GM21381 (cell line): ENCODE results near the gene EPS8L2.
A peak's percentile ranks its signal among the peaks of the same experiment; 100 is the strongest.

Source experiments
- ATAC-seq: cut with Tn5 transposase; IDR thresholded peaks from one replicate; pipeline ENCODE4 v1.9.1; 2021; ENCODE audit warnings: mild to moderate bottlenecking, moderate library complexity; ENCODE audit not compliant: unreplicated experiment

EPS8L2 gene

DNA sequence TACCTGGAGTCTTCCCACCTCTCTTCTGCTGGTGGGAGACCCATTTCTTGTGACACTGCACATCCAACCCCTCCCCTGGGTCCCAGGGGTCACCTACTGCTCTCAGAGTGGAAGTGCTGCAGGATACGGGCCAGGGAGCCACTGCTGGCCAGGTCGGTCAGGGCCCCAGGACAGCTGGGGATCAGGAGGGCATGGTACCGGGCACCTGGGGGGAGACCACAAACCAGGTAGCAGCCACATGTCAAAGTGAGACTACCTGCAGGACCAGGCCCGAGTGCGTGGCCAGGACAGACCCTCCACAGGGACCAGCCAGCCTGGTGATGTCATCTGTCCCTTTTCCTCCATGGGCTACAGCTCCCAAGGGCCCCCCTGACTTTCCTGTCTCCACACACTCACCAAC lies 67.4 kb downstream of the EPS8L2 start:
- ATAC-seq, result no peak

DNA sequence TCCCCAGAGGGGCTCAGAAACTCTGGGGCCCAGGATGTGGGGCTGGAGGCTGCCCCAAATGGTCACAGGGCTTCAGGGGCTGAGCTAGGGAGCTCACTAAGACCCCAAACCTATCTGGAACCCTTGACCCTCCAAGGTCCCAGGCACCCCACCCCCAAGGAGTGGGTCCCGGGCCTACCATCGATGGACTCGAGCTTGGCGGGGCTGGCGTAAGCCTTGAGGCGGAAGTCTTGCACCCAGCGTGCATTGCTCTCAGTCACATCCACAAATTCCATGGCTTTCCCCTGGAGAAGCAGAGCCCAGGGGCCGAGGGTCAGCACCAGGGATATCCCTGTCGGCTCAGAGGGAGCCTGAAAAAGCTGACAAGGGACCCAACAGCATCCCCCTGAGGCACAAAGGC lies 67.8 kb downstream of the EPS8L2 start:
- no peak for ATAC-seq

DNA sequence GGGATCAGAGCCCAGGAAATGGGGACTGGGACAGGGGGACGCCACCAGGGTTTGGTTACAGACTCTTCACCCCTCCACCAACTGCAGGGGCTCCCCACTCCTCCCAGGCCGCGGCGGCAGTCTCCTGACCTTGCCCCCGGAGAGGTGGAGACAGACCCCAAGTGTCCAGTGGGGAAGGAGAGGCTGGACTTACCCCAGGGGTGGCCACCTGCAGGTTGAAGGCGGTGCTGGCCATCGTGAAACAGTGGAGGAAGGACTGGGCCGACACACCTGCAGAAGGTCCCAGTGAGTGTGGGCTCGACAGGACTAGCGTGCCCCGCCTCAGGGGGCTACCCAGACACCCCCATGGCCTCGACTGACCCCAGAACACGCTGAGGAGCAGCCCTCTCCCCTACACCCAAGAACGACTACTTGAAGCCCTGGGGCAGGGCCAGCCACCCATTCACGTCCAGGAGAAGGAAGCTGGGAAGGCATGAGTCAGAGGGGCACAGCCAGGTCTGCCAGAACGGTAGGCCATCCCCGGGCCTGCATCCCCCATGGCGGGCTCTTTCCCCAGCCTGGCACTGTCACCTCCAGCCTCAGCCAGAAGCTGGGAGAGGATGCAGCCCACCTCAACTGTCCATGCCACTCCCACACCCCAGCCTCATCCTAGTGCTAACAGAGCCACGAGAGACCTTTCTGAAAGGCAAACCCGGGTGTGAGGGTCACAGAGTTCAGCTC lies 69.0 kb downstream of the EPS8L2 start:
- no peak for ATAC-seq

DNA sequence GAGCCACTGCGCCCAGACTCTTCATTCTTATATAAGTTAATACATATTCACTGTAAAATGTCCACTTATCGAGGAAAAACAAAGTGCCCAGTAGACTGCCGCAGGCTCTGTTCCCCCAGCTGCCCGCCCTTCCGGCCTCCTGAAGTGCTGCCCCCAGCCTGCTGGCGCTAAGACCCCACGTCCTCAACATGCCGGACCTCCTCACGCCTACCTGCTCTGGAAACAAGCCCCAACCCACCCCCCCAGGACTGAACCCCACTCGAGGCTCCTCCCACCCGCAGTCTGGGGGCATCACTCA lies 70.2 kb downstream of the EPS8L2 start:
- no peak for ATAC-seq

DNA sequence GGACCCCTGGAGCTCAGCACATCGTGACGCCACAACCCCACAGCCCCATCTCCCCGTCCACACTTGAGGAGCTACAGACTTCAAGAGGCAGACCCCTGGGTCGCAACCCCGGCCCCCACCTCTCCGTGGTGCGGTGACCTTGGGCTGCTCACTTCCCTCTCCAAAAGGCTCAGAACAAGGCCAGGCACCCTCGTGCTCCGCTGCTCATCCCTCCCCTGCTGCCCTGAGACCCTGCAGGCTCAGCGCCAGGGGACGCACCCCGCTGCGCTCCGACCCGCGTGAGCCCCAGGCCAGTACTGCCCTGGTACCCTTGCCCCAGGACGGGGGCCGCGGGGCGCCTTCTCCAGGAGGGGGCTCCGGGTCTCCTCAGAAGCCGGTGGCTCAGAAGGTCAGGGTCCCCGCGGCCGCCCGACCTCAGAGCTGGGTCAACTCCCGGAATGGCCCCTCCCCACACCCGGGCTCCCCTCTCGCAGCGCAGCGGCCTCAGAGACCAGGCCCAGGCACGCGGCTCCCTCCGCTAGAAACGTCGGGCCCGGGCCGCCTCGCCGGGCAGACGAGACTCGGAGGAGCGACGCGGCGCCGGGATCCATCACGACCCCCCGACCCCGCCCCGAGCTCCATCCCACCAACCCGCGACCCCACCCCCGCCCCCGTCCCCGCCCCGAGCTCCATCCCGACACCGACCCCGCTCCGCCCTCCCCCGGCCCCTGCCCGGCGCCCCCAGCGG lies 70.7 kb downstream of the EPS8L2 start:
- peak; percentile 27 for ATAC-seq
